HepG2 (cell line): ENCODE measurements around the gene GDF2. TPM values are rescaled to one million over a fixed set of nuclear protein-coding genes. Genes with fewer than 3 reads are reported as not detected.

ENCODE experiments used
- ATAC-seq: fragments of 200-7000 bp; cut with Tn5 transposase; 3 replicates; pipeline ENCODE4 v1.9.1; 2020; ENCODE audit warnings: mild to moderate bottlenecking, moderate library complexity
- BruUV-seq: library from RNA; stranded (reverse); fragments of 400-500 nt; replicated peaks from 2 replicates; lab custom pipeline; 2021; lab: Mats Ljungman, UMichigan
- CTCF ChIA-PET: fragments of 300-600 bp; formaldehyde crosslinking; extraction: SDS; loops from one replicate; lab custom pipeline; 2021; ENCODE audit warnings: low total read pairs, inconsistent platforms, low intra/inter-chr PET ratio; lab: Yijun Ruan, JAX
- POLR2A ChIA-PET: fragments of 350-600 bp; sonication (Branson Sonifier 250); formaldehyde crosslinking; loops from one replicate; lab custom pipeline; 2020; ENCODE audit warnings: antibody characterized with exemption, inconsistent platforms; lab: Yijun Ruan, JAX
- DNase-seq: peaks from one replicate; pipeline ENCODE4 v3.0.0-alpha.2; 2015; ENCODE audit warnings: low spot score
- FAIRE-seq: peaks from 3 replicates; lab custom pipeline; 2011; peaks lifted over from hg19 to GRCh38; lab: Jason Lieb, UNC
- H2AFZ ChIP-seq: one replicate; pipeline ENCODE4 v1.6.1; 2011; ENCODE audit warnings: low read length, inconsistent platforms
- H3K27ac ChIP-seq: fragments of 300-600 bp; 3 replicates; pipeline ENCODE4 v1.8.0; 2011; ENCODE audit warnings: mixed run types, mild to moderate bottlenecking, mixed read lengths, low read length, inconsistent platforms; ENCODE audit not compliant: insufficient read depth; ENCODE audit errors: extremely low read length
- H3K27me3 ChIP-seq, 2 experiments: fragments of 200-600 bp in 1 of 2; 2 replicates in 1 of 2; 3 replicates in 1 of 2; pipeline versions ENCODE4 v1.6.0 to v1.8.0; 2011; ENCODE audit warnings: low read length in 2 of 2, mild to moderate bottlenecking in 2 of 2, moderate library complexity in 2 of 2, inconsistent platforms in 1 of 2; ENCODE audit not compliant: insufficient read depth in 2 of 2, control insufficient read depth in 1 of 2
- H3K36me3 ChIP-seq, 2 experiments: fragments of 200-600 bp in 1 of 2; replicated peaks in 1 of 2; 2 replicates in 1 of 2; 3 replicates in 1 of 2; pipeline versions ENCODE4 v1.5.1 to v1.8.0; 2011; ENCODE audit warnings: low read length in 2 of 2, inconsistent platforms in 1 of 2; ENCODE audit not compliant: insufficient read depth in 2 of 2, control insufficient read depth in 1 of 2
- H3K4me1 ChIP-seq: 2 replicates; pipeline ENCODE4 v1.5.1; 2012; ENCODE audit warnings: low read length, inconsistent platforms; ENCODE audit not compliant: insufficient read depth
- H3K4me2 ChIP-seq: 2 replicates; pipeline ENCODE4 v1.6.0; 2011; ENCODE audit warnings: low read depth, low read length, inconsistent platforms
- H3K4me3 ChIP-seq, 3 experiments: fragments of 200-600 bp in 1 of 3; sonication (generic), shearing (Covaris generic) in 1 of 3; replicated peaks in 1 of 3; 2 replicates each; pipeline ENCODE4 v1.5.1; 2011 to 2016; ENCODE audit warnings: low read length in 3 of 3, inconsistent platforms in 2 of 3, low read depth in 2 of 3, mild to moderate bottlenecking in 2 of 3, control low read depth in 1 of 3, mixed read lengths in 1 of 3; ENCODE audit not compliant: insufficient read depth in 1 of 3
- H3K79me2 ChIP-seq: one replicate; pipeline ENCODE4 v1.6.1; 2011; ENCODE audit warnings: low read length, inconsistent platforms; ENCODE audit not compliant: insufficient read depth
- H3K9ac ChIP-seq: 2 replicates; pipeline ENCODE4 v1.6.0; 2011; ENCODE audit warnings: mild to moderate bottlenecking, low read depth, low read length, inconsistent platforms; ENCODE audit not compliant: insufficient read depth
- H3K9me3 ChIP-seq: 2 replicates; pipeline ENCODE4 v1.5.1; 2012; ENCODE audit warnings: mild to moderate bottlenecking, low read length
- H4K20me1 ChIP-seq: 2 replicates; pipeline ENCODE4 v1.6.0; 2011; ENCODE audit warnings: inconsistent platforms, mild to moderate bottlenecking, low read length, moderate library complexity; ENCODE audit not compliant: insufficient read depth
- BRD4 ChIP-seq: sonication (generic); formaldehyde crosslinking; IDR thresholded peaks from 2 replicates; pipeline ENCODE4 v1.4.0; 2020; ENCODE audit warnings: missing genetic modification reagents
- CENPX ChIP-seq: sonication (generic); formaldehyde crosslinking; IDR thresholded peaks from 2 replicates; pipeline ENCODE4 v1.9.0; 2021; ENCODE audit warnings: mild to moderate bottlenecking, missing genetic modification reagents, moderate library complexity
- CTCF ChIP-seq: sonication (generic); formaldehyde crosslinking; IDR thresholded peaks from 2 replicates; pipeline ENCODE4 v1.5.0; 2020; ENCODE audit warnings: mild to moderate bottlenecking, missing genetic modification reagents, moderate library complexity
- HES4 ChIP-seq: sonication (generic); formaldehyde crosslinking; IDR thresholded peaks from 2 replicates; pipeline ENCODE4 v1.9.0; 2021; ENCODE audit warnings: mild to moderate bottlenecking, missing genetic modification reagents, borderline replicate concordance
- MYPOP ChIP-seq: sonication (generic); formaldehyde crosslinking; IDR thresholded peaks from 2 replicates; pipeline ENCODE4 v1.8.1; 2023; ENCODE audit warnings: mild to moderate bottlenecking, moderate library complexity, missing genetic modification reagents
- PRDM15 ChIP-seq: sonication (generic); formaldehyde crosslinking; IDR thresholded peaks from 2 replicates; pipeline ENCODE4 v1.4.0; 2020; ENCODE audit warnings: missing genetic modification reagents
- PREB ChIP-seq: sonication (generic); formaldehyde crosslinking; IDR thresholded peaks from 2 replicates; pipeline ENCODE4 v1.4.0; 2020; ENCODE audit warnings: missing genetic modification reagents
- RAD21 ChIP-seq: fragments of 450-650 bp; formaldehyde crosslinking; IDR thresholded peaks from 2 replicates; pipeline ENCODE4 v1.5.0; 2020; ENCODE audit warnings: mild to moderate bottlenecking
- YEATS4 ChIP-seq: sonication (generic); formaldehyde crosslinking; IDR thresholded peaks from 2 replicates; pipeline ENCODE4 v1.4.0; 2020; ENCODE audit warnings: missing genetic modification reagents, borderline replicate concordance
- ZNF33A ChIP-seq: sonication (generic); formaldehyde crosslinking; IDR thresholded peaks from 2 replicates; pipeline ENCODE4 v1.5.1; 2020; ENCODE audit warnings: missing genetic modification reagents, mild to moderate bottlenecking, moderate library complexity, borderline replicate concordance
- WGBS: methylation state at CpG from one replicate; pipeline ENCODE4 v1.1.6; 2017; ENCODE audit warnings: low lambda C conversion rate; 5-methylcytosine and 5-hydroxymethylcytosine counted together
- in situ Hi-C: cut with HindIII; loops from 2 replicates; pipeline ENCODE4 v1.10.0; 2017; ENCODE audit warnings: low pct_unique_long_range_greater_than_20kb; ENCODE audit not compliant: extremely low pct_ligation_motif_present
- intact Hi-C: fragments of 100-400 bp; cut with micrococcal nuclease; formaldehyde crosslinking; loops from one replicate; pipeline ENCODE4 v1.10.0; 2022; ENCODE audit not compliant: unreplicated experiment
- polyA plus RNA-seq, 8 experiments: library from polyadenylated mRNA; depleted of rRNA in 3 of 8; stranded (reverse) in 7 of 8; unstranded in 1 of 8; fragments of >200 nt; fragmentation: Illumina TruSeq in 4 of 8; extraction: Trizol in 4 of 8; gene quantifications; 2 replicates each; pipeline versions ENCODE4 v1.2.1 to v1.2.3, GENCODE V29; 2011 to 2016; ENCODE audit warnings: low read depth in 4 of 8, missing spikeins in 1 of 8, mixed read lengths in 1 of 8; ENCODE audit not compliant: insufficient read depth in 1 of 8
- total RNA-seq, 5 experiments: library from RNA; depleted of rRNA; stranded (reverse); fragments of >200 nt; fragmentation: Illumina TruSeq; extraction: Trizol; gene quantifications; 2 replicates each; pipeline ENCODE4 v1.2.3, GENCODE V29; 2016; ENCODE audit warnings: low read depth in 1 of 5

Gene GDF2
- total and polyA plus RNA-seq, 2 of the 13 experiments (the other 11 are each of a cell fraction or from before 2014, with no cell fraction given): not detected

GRCh38 chr10:47326306-47326926 is 4.2 kb downstream of the GDF2 start:
- DNase-seq: no peak
- in situ Hi-C loops: no loop called here
- no TSS peak for BruUV-seq
- Histone ChIP-seq H3K27me3 (peaks cover 0 to 5% of the 10 kb centered on the region in 2 experiments; a peak in 3 of 5 replicates), H3K9me3 (no peaks in the 10 kb centered on the region), H4K20me1 (no peaks in the 10 kb centered on the region), H3K79me2 (no peaks in the 10 kb centered on the region), H3K4me3 (no peak overlapping the region), H2AFZ (no peak overlapping the region), H3K9ac (no peak overlapping the region), H3K36me3 (no peaks in the 10 kb centered on the region), H3K4me1 (peaks cover 8% of the 10 kb centered on the region; the same call in 1 of the 2 replicates), H3K27ac (no peak overlapping the region), H3K4me2 (no peak overlapping the region)
- no peak for ATAC-seq
- intact Hi-C loops: no loop called here
- WGBS: 0% methylated on average over 2 of the region's 5 CpGs
- no peak for TF ChIP-seq YEATS4 (CRISPR knock-in tag)
- TF ChIP-seq BRD4: no peak
- POLR2A ChIA-PET: no interaction called here
- FAIRE-seq: no peak
- CTCF ChIA-PET: no interaction called here

GRCh38 chr10:47326927-47327330 is 4.7 kb downstream of the GDF2 start:
- intact Hi-C loops (no loop called here), in situ Hi-C loops (no loop called here)
- ChIA-PET CTCF (no interaction called here), POLR2A (no interaction called here)
- Histone ChIP-seq H3K27ac (no peak overlapping the region), H2AFZ (no peak overlapping the region), H3K4me3 (no peak overlapping the region), H3K9me3 (no peaks in the 10 kb centered on the region), H3K4me2 (no peak overlapping the region), H3K27me3 (peaks cover 0 to 5% of the 10 kb centered on the region in 2 experiments; a peak in 3 of 5 replicates), H4K20me1 (no peaks in the 10 kb centered on the region), H3K36me3 (no peaks in the 10 kb centered on the region), H3K9ac (no peak overlapping the region), H3K4me1 (peaks cover 8% of the 10 kb centered on the region; the same call in 1 of the 2 replicates), H3K79me2 (no peaks in the 10 kb centered on the region)
- 21% methylated on average over 11 of the region's 11 CpGs for WGBS
- no TSS peak for BruUV-seq
- ATAC-seq (no peak), FAIRE-seq (no peak), DNase-seq (no peak)
- TF ChIP-seq MYPOP (CRISPR knock-in tag) (no peak), CENPX (CRISPR knock-in tag) (no peak), RAD21 (no peak), PRDM15 (CRISPR knock-in tag) (no peak), CTCF (no peak), ZNF33A (CRISPR knock-in tag) (no peak), PREB (no peak), HES4 (CRISPR knock-in tag) (no peak)
